ENCODE measurements around the gene ACYP1.

Gene ACYP1

DNA sequence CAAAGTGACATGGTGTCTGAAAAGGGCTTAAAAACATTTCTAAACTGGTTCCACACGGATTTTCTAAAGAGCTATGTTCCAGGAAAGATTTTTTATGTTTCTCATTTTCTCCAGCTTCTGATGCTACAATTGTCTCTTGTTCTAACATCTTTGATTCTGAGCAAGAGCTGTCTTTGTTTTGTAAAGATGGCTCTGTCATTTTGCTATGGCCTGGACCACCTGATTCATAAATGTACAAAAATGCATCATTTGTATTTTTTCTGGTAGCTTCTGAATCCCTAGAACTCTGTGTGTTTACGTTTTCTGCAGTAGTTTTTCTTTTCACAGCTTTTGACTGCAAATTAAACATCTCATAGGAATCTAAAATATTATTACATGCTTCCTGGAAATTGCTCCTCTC is 15.7 kb downstream of the ACYP1 start:
- Histone ChIP-seq H3K36me3 (ENCODE audit: control insufficient read depth, insufficient read depth, low read length) (peaks cover 2% of the 10 kb centered on the region), H3K9ac (ENCODE audit: low read length) (no peak overlapping the region), H3K4me3 (ENCODE audit: low read length) (no peak overlapping the region), H3K27ac (ENCODE audit: low read depth, low read length) (no peak overlapping the region), H3K4me1 (ENCODE audit: control insufficient read depth, insufficient read depth, low read length) (peaks cover 5% of the 10 kb centered on the region), H3K27me3 (ENCODE audit: control insufficient read depth, insufficient read depth, low read length) (no peaks in the 10 kb centered on the region)

- Histone ChIP-seq H3K4me3 (ENCODE audit: low read length) (no peak overlapping the region), H3K36me3 (ENCODE audit: control insufficient read depth, insufficient read depth, low read length) (peaks cover 2% of the 10 kb centered on the region), H3K27me3 (ENCODE audit: control insufficient read depth, insufficient read depth, low read length) (no peaks in the 10 kb centered on the region), H3K4me1 (ENCODE audit: control insufficient read depth, insufficient read depth, low read length) (peaks cover 5% of the 10 kb centered on the region), H3K27ac (ENCODE audit: low read depth, low read length) (no peak overlapping the region), H3K9ac (ENCODE audit: low read length) (no peak overlapping the region)
Measured at GRCh38 chr14:75047506-75047905, 16.3 kb downstream of the ACYP1 start.

GRCh38 chr14:75046899-75047298 is 16.9 kb downstream of the ACYP1 start:
- no peak overlapping the region for H3K9ac ChIP-seq (ENCODE audit: low read length)
- no peaks in the 10 kb centered on the region for H3K27me3 ChIP-seq (ENCODE audit: control insufficient read depth, insufficient read depth, low read length)
- H3K4me1 ChIP-seq (ENCODE audit: control insufficient read depth, insufficient read depth, low read length), result peaks cover 5% of the 10 kb centered on the region
- no peak overlapping the region for H3K27ac ChIP-seq (ENCODE audit: low read depth, low read length)
- peaks cover 2% of the 10 kb centered on the region for H3K36me3 ChIP-seq (ENCODE audit: control insufficient read depth, insufficient read depth, low read length)
- no peak overlapping the region for H3K4me3 ChIP-seq (ENCODE audit: low read length)

- Histone ChIP-seq H3K27me3 (ENCODE audit: control insufficient read depth, insufficient read depth, low read length) (no peaks in the 10 kb centered on the region), H3K9ac (ENCODE audit: low read length) (no peak overlapping the region), H3K36me3 (ENCODE audit: control insufficient read depth, insufficient read depth, low read length) (peaks cover 2% of the 10 kb centered on the region), H3K4me3 (ENCODE audit: low read length) (no peak overlapping the region), H3K27ac (ENCODE audit: low read depth, low read length) (no peak overlapping the region), H3K4me1 (ENCODE audit: control insufficient read depth, insufficient read depth, low read length) (peaks cover 5% of the 10 kb centered on the region)
Measured at GRCh38 chr14:75046275-75046674, 17.5 kb downstream of the ACYP1 start.

GRCh38 chr14:75044752-75045151 is 19.1 kb downstream of the ACYP1 start:
- peaks cover 5% of the 10 kb centered on the region for H3K4me1 ChIP-seq (ENCODE audit: control insufficient read depth, insufficient read depth, low read length)
- peaks cover 2% of the 10 kb centered on the region for H3K36me3 ChIP-seq (ENCODE audit: control insufficient read depth, insufficient read depth, low read length)
- H3K27ac ChIP-seq (ENCODE audit: low read depth, low read length), result no peak overlapping the region
- H3K4me3 ChIP-seq (ENCODE audit: low read length), result no peak overlapping the region
- H3K9ac ChIP-seq (ENCODE audit: low read length), result no peak overlapping the region
- no peaks in the 10 kb centered on the region for H3K27me3 ChIP-seq (ENCODE audit: control insufficient read depth, insufficient read depth, low read length)

DNA sequence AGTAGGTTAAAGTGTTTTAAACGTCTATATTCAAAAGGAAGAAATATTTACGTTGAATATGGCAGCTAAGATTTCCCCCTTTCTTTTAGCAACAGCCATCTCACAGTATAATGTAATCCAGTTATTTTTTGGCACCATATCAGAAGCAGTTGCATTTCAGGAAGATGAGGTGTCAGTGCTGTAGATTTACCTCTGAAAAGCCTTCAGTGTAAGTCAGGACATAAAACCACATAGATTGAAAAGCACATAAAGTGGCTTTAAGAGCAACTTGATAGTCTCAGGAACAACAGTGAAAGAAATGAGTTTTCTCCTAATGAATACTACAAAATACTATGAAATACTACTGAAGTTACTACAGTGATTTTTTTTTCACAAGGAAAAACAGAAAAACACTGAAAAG is 19.5 kb downstream of the ACYP1 start:
- peaks cover 2% of the 10 kb centered on the region for H3K4me1 ChIP-seq (ENCODE audit: control insufficient read depth, insufficient read depth, low read length)
- peaks cover 2% of the 10 kb centered on the region for H3K36me3 ChIP-seq (ENCODE audit: control insufficient read depth, insufficient read depth, low read length)
- H3K27me3 ChIP-seq (ENCODE audit: control insufficient read depth, insufficient read depth, low read length), result no peaks in the 10 kb centered on the region
- H3K9ac ChIP-seq (ENCODE audit: low read length), result no peak overlapping the region
- no peak overlapping the region for H3K4me3 ChIP-seq (ENCODE audit: low read length)
- H3K27ac ChIP-seq (ENCODE audit: low read depth, low read length), result no peak overlapping the region

DNA sequence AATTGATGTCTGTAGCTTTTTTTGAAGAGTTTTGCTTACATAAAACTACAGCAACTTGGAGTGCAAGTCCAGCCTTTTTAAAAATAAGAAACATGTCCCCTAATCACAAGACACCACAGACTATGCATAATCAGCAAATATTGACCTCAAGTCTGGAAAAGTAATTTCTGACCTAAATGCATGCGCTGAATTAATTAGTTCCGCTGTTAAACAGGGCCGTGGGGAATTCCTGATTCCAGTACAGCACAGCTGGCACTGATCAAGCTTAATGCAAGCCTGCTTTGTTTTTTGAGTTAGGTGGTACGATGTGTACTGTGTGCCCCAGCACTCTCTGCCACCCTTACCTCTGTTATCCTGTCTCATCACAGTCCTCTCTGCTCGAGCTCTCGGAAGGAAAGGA is 21.8 kb downstream of the ACYP1 start:
- Histone ChIP-seq H3K9ac (ENCODE audit: low read length) (no peak overlapping the region), H3K4me3 (ENCODE audit: low read length) (no peak overlapping the region), H3K36me3 (ENCODE audit: control insufficient read depth, insufficient read depth, low read length) (peaks cover 6% of the 10 kb centered on the region), H3K27me3 (ENCODE audit: control insufficient read depth, insufficient read depth, low read length) (no peaks in the 10 kb centered on the region), H3K27ac (ENCODE audit: low read depth, low read length) (no peak overlapping the region), H3K4me1 (ENCODE audit: control insufficient read depth, insufficient read depth, low read length) (no peaks in the 10 kb centered on the region)

DNA sequence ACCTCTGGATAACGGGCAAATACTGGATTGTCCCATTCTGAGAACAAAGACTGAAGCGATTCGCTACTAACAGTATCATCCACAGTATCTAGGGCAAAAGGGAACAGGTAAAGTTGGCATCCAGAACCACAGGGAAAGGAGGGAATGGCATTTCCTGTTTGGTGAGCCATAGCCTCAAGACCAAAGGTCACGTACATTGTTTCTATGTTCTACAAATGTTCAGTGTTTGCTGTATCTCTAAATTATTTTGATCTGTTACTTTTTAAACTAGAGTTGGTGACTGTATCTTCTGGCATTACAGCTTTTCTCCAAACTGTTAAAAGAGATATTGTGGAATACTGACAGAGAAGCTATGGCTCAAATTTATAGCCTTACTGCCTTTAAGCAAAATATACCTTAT is 22.2 kb downstream of the ACYP1 start:
- H3K27me3 ChIP-seq (ENCODE audit: control insufficient read depth, insufficient read depth, low read length), result no peaks in the 10 kb centered on the region
- no peak overlapping the region for H3K4me3 ChIP-seq (ENCODE audit: low read length)
- no peaks in the 10 kb centered on the region for H3K4me1 ChIP-seq (ENCODE audit: control insufficient read depth, insufficient read depth, low read length)
- peaks cover 6% of the 10 kb centered on the region for H3K36me3 ChIP-seq (ENCODE audit: control insufficient read depth, insufficient read depth, low read length)
- no peak overlapping the region for H3K9ac ChIP-seq (ENCODE audit: low read length)
- H3K27ac ChIP-seq (ENCODE audit: low read depth, low read length), result no peak overlapping the region

GRCh38 chr14:75040959-75041358 is 22.9 kb downstream of the ACYP1 start:
- no peak overlapping the region for H3K27ac ChIP-seq (ENCODE audit: low read depth, low read length)
- H3K4me1 ChIP-seq (ENCODE audit: control insufficient read depth, insufficient read depth, low read length), result no peaks in the 10 kb centered on the region
- no peak overlapping the region for H3K4me3 ChIP-seq (ENCODE audit: low read length)
- H3K27me3 ChIP-seq (ENCODE audit: control insufficient read depth, insufficient read depth, low read length), result no peaks in the 10 kb centered on the region
- peaks cover 4% of the 10 kb centered on the region for H3K36me3 ChIP-seq (ENCODE audit: control insufficient read depth, insufficient read depth, low read length)
- H3K9ac ChIP-seq (ENCODE audit: low read length), result no peak overlapping the region

DNA sequence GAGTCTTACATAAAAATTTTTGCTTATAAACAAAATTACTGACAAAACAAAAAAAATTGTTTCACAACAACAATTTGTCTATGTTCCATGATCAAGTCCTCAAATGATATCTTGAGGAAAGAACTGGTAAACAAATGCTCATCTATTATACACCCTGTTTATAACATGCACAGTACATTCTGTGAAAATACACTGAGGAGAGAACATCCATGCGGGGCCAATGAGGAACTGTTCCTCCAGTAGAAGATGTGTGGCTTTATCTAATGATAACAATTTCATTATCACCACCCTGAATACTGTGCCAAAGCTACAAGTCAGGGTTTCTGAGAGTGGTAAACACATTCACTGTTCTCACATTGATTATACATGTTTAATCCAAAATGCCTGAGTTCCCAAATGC is 23.3 kb downstream of the ACYP1 start:
- Histone ChIP-seq H3K27me3 (ENCODE audit: control insufficient read depth, insufficient read depth, low read length) (no peaks in the 10 kb centered on the region), H3K9ac (ENCODE audit: low read length) (no peak overlapping the region), H3K27ac (ENCODE audit: low read depth, low read length) (no peak overlapping the region), H3K36me3 (ENCODE audit: control insufficient read depth, insufficient read depth, low read length) (peaks cover 4% of the 10 kb centered on the region), H3K4me1 (ENCODE audit: control insufficient read depth, insufficient read depth, low read length) (no peaks in the 10 kb centered on the region), H3K4me3 (ENCODE audit: low read length) (no peak overlapping the region)

DNA sequence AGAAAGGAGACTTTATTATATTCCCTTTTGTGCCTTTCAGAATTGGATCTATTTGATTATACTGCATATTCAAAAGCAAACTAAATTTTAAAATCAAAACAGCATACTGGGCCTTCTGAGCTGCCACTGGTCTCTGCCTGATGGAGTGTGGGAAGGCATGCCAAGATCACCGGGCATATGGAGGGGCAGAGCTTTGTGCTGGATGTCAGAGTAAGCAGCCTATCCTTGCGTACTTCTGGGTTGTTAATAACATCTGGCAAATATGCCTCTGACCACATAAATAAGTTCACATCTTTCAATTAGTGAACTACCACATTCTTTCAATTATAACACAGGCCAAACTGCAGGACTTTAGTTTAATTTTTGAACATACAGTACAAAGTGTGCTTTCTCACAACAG is 30.9 kb downstream of the ACYP1 start:
- no peak overlapping the region for H3K4me3 ChIP-seq (ENCODE audit: low read length)
- H3K27ac ChIP-seq (ENCODE audit: low read depth, low read length), result no peak overlapping the region
- H3K27me3 ChIP-seq (ENCODE audit: control insufficient read depth, insufficient read depth, low read length), result no peaks in the 10 kb centered on the region
- peaks cover 6% of the 10 kb centered on the region for H3K36me3 ChIP-seq (ENCODE audit: control insufficient read depth, insufficient read depth, low read length)
- H3K4me1 ChIP-seq (ENCODE audit: control insufficient read depth, insufficient read depth, low read length), result no peaks in the 10 kb centered on the region
- H3K9ac ChIP-seq (ENCODE audit: low read length), result no peak overlapping the region

- no peaks in the 10 kb centered on the region for H3K4me1 ChIP-seq (ENCODE audit: control insufficient read depth, insufficient read depth, low read length)
- no peak overlapping the region for H3K27ac ChIP-seq (ENCODE audit: low read depth, low read length)
- no peaks in the 10 kb centered on the region for H3K27me3 ChIP-seq (ENCODE audit: control insufficient read depth, insufficient read depth, low read length)
- H3K36me3 ChIP-seq (ENCODE audit: control insufficient read depth, insufficient read depth, low read length), result peaks cover 2% of the 10 kb centered on the region
- no peak overlapping the region for H3K9ac ChIP-seq (ENCODE audit: low read length)
- no peak overlapping the region for H3K4me3 ChIP-seq (ENCODE audit: low read length)
Measured at GRCh38 chr14:75030147-75030546, 33.7 kb downstream of the ACYP1 start.

DNA sequence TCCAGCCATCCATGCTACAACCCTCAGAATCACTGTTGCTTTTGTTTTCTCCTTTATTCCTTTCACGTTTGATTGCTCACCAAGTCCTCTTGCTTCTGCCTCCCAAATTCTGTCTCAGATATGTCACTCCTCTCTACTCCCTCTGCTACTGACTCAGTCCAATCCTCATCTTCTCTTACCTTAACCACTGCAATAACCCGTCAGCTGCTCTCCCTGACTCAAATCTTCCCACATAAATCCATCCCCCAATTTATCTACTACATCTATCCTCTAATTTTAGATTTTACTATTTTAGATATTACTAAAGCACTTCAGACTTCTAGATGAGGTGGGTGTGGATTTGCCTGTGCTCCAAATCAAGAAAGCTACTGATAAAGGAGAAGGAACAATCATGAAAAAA is 37.9 kb downstream of the ACYP1 start:
- Histone ChIP-seq H3K36me3 (ENCODE audit: control insufficient read depth, insufficient read depth, low read length) (peaks cover 6% of the 10 kb centered on the region), H3K27ac (ENCODE audit: low read depth, low read length) (no peak overlapping the region), H3K4me3 (ENCODE audit: low read length) (no peak overlapping the region), H3K27me3 (ENCODE audit: control insufficient read depth, insufficient read depth, low read length) (no peaks in the 10 kb centered on the region), H3K4me1 (ENCODE audit: control insufficient read depth, insufficient read depth, low read length) (no peaks in the 10 kb centered on the region), H3K9ac (ENCODE audit: low read length) (no peak overlapping the region)
